HUES6 (cell line): ENCODE results near the gene ACSL3.
A peak's percentile ranks its signal among the peaks of the same experiment; 100 is the strongest.

Experiments used
- H3K27ac ChIP-seq: 2 replicates; pipeline ENCODE4 v1.7.0; 2013; ENCODE audit warnings: low read depth, mild to moderate bottlenecking, low read length, inconsistent platforms
- H3K27me3 ChIP-seq: 2 replicates; pipeline ENCODE4 v1.6.1; 2013; ENCODE audit warnings: low read length; ENCODE audit not compliant: control insufficient read depth, insufficient read depth
- H3K36me3 ChIP-seq: 2 replicates; pipeline ENCODE4 v1.6.1; 2013; ENCODE audit warnings: low read length; ENCODE audit not compliant: control insufficient read depth, insufficient read depth
- H3K4me1 ChIP-seq: 2 replicates; pipeline ENCODE4 v1.6.1; 2013; ENCODE audit warnings: low read length; ENCODE audit not compliant: control insufficient read depth, insufficient read depth
- H3K4me3 ChIP-seq: 2 replicates; pipeline ENCODE4 v1.5.1; 2013; ENCODE audit warnings: low read depth, low read length
- H3K9ac ChIP-seq: one replicate; pipeline ENCODE4 v1.6.1; 2013; ENCODE audit warnings: mild to moderate bottlenecking, low read length
- H3K9me3 ChIP-seq: 2 replicates; pipeline ENCODE4 v1.6.1; 2013; ENCODE audit warnings: low read depth, low read length; ENCODE audit not compliant: control insufficient read depth, insufficient read depth

ACSL3 gene

DNA sequence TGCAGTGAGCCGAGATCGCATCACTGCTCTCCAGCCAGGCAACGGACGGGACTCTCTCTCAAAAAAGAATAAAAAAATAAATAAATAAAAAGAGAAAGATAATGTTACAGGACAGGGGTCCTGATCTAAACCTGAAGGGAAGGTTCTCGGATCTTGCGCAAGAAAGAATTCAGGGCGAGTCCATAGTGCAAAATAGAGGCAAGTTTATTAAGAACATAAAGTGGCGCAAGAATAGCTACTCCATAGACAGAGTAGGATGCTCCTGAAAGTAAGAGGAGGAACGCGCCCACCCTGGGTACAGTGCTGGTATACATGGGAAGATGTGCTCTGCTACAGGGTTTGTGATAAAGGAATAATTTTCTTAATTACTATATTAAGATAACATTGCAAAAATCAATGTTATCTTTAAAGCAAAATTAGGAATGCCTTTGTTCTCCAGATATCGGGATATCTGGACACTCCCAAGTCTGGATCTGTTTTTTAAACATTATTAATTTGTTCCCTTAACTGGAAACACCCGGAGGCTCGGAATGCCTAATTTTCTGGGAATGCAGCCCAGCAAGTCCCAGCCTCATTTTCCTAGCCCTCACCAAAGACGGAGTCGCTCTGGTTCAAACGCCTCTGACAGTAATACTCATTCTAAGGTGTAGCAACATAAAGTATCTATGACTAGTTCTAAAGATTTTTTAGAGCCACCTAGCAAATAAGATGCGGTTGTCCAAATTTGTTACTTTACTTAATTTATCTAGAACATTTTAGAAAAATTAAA, 38.8 kb downstream of the ACSL3 start:
- no peaks in the 10 kb centered on the region for H3K27me3 ChIP-seq
- H3K27ac ChIP-seq, result no peak overlapping the region
- H3K36me3 ChIP-seq, result no peaks in the 10 kb centered on the region; the same call in 1 of the 2 replicates
- H3K4me1 ChIP-seq, result peaks cover 25% of the 10 kb centered on the region
- H3K9ac ChIP-seq, result no peak overlapping the region
- H3K4me3 ChIP-seq, result no peak overlapping the region
- H3K9me3 ChIP-seq, result no peaks in the 10 kb centered on the region

DNA sequence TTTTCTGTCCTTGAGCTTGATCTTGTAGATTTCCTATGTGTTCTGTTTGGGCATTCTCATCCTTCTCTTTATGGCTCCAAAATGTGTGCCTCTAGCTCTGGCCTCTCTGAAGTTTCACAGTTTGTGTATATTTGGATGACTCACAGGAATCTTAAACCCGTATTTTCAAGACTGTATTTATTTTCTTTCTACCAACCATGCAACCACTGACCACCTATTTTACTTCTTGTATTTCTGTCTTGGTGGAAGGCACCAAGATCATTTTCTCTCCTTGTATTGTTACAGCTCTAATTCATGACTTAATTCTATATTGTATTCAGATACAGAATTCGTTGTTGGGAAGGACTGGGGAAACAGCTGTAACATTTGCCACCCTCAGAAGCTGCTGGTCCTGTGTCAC, 39.5 kb downstream of the ACSL3 start:
- no peak overlapping the region for H3K27ac ChIP-seq
- no peak overlapping the region for H3K4me3 ChIP-seq
- no peak overlapping the region for H3K9ac ChIP-seq
- no peaks in the 10 kb centered on the region for H3K36me3 ChIP-seq
- H3K9me3 ChIP-seq, result no peaks in the 10 kb centered on the region
- peaks cover 27% of the 10 kb centered on the region for H3K4me1 ChIP-seq
- no peaks in the 10 kb centered on the region for H3K27me3 ChIP-seq

DNA sequence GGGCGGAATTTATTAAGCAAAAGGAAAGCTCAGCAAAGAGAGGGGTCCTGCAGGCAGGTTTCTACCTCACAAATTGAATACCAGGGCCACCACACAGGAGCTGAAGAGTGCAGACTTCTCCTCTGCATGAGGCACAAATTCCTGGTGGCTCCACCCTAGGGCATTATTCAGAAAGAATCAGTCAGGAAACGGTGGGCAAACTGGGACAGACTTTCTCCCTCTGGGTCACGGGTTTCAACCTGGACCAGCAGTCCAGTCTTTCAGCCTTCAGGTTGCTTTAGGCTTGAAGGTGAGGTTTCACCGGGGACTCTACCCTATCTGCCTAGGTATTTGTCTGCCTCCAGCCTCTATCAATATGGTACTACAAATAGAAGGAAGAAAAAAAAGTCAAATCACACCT, 41.8 kb downstream of the ACSL3 start:
- Histone ChIP-seq H3K9ac (no peak overlapping the region), H3K4me3 (no peak overlapping the region), H3K36me3 (no peaks in the 10 kb centered on the region), H3K27ac (no peak overlapping the region), H3K4me1 (peaks cover 39% of the 10 kb centered on the region), H3K9me3 (no peaks in the 10 kb centered on the region), H3K27me3 (no peaks in the 10 kb centered on the region)

DNA sequence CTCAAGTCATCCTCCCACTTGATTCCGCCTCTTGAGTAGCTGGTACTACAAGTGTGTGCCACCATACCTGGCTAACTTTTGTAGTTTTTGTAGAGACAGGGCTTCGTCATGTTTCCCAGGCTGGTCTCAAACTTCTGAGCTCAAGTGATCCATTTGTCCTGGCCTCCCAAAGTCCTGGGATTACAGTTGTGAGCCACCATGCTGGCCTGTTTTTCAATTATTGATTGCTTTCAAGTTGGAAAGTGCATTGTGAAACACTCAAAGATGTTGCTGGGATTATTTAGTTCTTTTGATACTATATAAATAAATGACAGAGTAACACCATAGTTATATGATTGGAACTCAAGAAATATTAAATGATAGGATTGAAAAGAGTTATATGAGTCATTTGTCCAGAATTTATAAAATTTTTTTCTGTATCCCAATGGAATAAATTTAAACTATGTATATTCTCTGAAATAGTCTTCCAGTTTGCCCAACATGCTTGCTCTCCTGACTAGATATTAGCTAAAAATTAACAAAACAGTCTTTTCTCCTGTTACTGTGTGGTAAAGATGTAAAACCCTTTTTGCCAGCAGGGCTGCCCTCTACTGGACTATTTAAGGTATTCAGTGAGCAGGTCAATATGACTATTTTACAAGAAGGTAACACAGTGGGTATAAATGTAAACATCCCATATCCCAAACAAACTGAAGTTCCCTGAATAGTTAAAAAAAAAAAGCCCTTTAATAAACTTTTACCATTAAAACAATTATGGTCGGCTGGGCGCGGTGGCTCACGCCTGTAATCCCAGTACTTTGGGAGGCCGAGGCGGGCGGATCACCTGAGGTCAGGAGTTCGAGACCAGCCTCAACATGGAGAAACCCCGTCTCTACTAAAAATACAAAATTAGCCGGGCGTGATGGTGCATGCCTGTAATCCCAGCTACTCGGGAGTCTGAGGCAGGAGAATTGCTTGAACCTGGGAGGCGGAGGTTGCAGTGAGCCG, 42.7 kb downstream of the ACSL3 start:
- Histone ChIP-seq H3K4me3 (no peak overlapping the region), H3K9ac (no peak overlapping the region), H3K4me1 (peaks cover 47% of the 10 kb centered on the region), H3K36me3 (no peaks in the 10 kb centered on the region), H3K27me3 (no peaks in the 10 kb centered on the region), H3K9me3 (no peaks in the 10 kb centered on the region), H3K27ac (no peak overlapping the region)

DNA sequence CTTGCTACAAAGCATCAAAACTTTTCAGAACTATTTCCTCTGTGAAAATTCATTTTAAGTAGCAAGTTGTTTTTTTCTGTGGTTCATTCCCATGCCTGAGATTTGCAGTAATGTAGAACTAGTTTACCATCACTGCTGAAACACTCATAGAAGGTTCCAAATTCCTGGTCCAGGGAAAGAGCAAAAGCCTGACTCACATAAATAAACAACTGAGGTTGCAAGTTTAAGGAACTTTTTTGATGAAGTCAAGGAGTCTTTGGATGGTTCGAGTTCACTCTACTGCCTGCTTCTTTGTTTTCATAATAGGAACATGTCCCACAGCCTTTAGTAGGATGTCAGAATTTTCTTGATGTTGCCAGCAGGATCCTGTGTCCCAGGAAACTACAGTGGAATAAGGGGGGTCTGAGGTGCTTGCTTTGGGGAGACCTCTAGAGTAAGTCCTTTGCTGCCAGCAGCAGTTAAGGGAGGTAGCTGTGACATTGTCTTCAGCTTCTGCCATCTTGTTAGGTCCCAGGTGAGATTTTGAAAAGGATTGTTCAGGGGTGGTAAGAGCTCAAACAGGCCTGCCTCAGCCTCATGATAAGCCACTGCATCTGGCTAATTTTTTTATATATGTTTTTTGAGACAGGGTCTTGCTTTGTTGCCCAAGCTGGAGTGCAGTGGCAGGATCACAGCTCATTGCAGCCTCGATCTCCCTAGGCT, 43.9 kb downstream of the ACSL3 start:
- H3K27ac ChIP-seq, result no peak overlapping the region
- no peaks in the 10 kb centered on the region for H3K27me3 ChIP-seq
- no peak overlapping the region for H3K9ac ChIP-seq
- H3K4me1 ChIP-seq, result peaks cover 50% of the 10 kb centered on the region
- H3K9me3 ChIP-seq, result no peaks in the 10 kb centered on the region
- no peak overlapping the region for H3K4me3 ChIP-seq
- peaks cover 10% of the 10 kb centered on the region for H3K36me3 ChIP-seq

DNA sequence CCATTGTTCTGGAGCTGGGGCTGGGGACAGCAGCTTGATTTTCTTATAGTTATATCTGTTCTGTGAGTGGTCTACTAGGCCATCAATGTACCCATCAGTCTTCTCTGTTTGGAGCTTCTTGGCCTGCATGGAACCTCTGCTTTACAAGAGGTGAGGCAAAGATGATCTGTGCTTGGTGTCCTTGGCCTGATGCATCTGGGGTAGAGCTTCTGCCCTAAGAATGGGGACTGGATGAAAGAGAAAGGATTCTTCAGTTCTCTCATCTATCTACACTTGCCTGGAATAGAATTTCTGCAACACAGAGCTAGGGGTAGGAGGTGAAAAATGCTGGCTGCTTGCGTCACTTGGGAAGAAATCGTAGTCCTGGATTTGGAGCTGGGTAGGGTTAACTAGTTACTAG, 46.2 kb downstream of the ACSL3 start:
- Histone ChIP-seq H3K4me3 (no peak overlapping the region), H3K9ac (no peak overlapping the region), H3K27me3 (no peaks in the 10 kb centered on the region), H3K36me3 (peaks cover 20% of the 10 kb centered on the region), H3K4me1 (peaks cover 38% of the 10 kb centered on the region), H3K9me3 (no peaks in the 10 kb centered on the region), H3K27ac (0 out of 2 replicates have a peak overlapping the region, but pooled peaks have one; percentile 13)

DNA sequence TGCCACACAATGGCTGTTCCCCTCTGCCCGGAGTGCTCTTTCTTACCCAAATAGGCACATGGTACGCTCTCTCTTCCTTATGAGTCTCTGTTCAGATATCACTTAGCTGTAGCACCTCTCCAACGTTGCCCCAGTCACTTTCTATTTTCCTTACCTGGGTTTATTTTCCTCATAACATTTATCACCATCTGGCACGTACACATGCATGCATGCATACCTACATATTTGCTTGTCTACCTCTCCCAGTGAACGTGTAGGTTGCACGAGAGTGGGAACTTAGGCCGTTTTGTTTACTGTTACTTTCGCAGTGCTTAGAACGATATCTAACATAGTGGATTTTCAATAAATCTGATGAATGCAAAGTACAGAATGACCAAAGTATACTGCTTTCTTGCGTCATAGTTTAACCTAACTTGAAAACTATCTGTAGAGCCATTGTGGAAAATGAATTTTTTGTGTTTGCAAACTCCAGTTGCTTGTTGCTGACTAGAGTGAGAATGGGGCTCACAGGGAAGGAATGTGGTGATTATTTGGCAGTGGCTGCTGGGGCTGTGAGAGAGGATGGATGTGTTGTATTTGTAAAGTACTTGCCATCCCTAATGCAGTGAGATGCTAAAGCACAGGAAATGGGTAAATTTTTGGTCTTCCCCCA, 47.1 kb downstream of the ACSL3 start:
- peaks cover 32% of the 10 kb centered on the region for H3K4me1 ChIP-seq
- no peaks in the 10 kb centered on the region for H3K9me3 ChIP-seq
- peak overlapping the region; percentile 8 for H3K9ac ChIP-seq
- no peaks in the 10 kb centered on the region for H3K27me3 ChIP-seq
- H3K27ac ChIP-seq, result 0 out of 2 replicates have a peak overlapping the region, but pooled peaks have one; percentile 27
- H3K36me3 ChIP-seq, result peaks cover 20% of the 10 kb centered on the region
- H3K4me3 ChIP-seq, result no peak overlapping the region

DNA sequence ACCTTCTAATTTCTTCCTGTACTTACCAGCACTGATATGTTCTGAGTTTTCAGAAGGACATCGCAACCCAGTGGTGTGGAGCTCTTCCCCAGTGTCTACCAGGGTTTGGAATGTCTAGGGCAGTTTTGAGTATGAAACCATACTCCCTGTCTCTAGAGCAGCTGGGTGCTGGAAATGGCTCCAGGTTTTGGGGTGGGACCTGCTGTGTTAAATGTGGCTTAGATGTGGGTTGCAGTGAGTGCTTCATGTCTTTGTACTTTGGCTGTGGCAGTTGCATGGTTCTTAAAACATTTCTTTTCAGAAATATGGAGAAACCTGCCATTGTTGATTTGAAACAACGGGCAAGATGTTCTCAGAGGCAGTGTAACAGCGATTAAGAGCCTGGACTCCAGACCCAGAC, 48.5 kb downstream of the ACSL3 start:
- no peak overlapping the region for H3K27ac ChIP-seq
- peaks cover 32% of the 10 kb centered on the region for H3K4me1 ChIP-seq
- no peaks in the 10 kb centered on the region for H3K27me3 ChIP-seq
- peaks cover 20% of the 10 kb centered on the region for H3K36me3 ChIP-seq
- no peak overlapping the region for H3K4me3 ChIP-seq
- H3K9ac ChIP-seq, result no peak overlapping the region
- H3K9me3 ChIP-seq, result no peaks in the 10 kb centered on the region

DNA sequence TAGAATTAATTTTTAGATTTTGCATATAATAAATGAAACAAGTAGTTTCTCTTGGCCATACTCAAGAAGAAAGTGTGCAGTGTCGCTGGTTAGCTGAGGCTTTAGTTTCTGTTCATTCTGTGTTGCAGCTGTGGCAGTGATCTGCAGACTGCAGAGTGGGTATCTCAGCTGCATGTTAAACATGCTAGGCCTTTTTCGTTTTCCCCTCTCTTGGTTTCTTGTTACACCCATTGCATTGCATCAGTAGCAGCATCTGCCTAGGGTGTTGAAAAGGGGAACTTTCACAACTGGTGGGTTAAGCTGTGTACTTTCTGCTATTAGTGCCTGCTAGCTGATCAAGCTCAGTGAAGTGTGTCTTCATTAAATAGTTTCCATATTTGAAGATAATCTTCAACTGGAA, 51.3 kb downstream of the ACSL3 start:
- Histone ChIP-seq H3K4me1 (peaks cover 32% of the 10 kb centered on the region), H3K27me3 (no peaks in the 10 kb centered on the region), H3K36me3 (peaks cover 25% of the 10 kb centered on the region), H3K27ac (no peak overlapping the region; the same call in 1 of the 2 replicates), H3K9me3 (no peaks in the 10 kb centered on the region), H3K9ac (no peak overlapping the region), H3K4me3 (no peak overlapping the region)

DNA sequence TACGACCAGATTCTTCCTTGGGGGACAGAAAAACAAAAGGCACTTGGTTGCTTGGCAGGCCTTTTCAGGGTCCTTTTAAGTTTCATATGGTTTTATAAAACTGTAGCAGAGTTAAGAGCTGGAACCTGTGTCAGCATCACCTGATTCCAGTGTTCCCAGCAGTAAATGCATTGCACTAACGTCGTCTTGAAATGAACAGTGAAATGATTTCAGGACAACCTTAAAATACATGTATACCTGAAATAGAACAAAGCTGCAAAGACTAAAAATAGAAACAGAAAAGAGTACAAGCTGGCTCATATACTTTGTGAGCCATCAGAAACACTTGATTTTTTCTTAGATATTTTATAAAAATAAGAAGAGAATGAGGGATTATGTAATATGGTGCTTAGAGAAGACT, 51.9 kb downstream of the ACSL3 start:
- H3K9ac ChIP-seq, result no peak overlapping the region
- no peaks in the 10 kb centered on the region for H3K27me3 ChIP-seq
- no peaks in the 10 kb centered on the region for H3K9me3 ChIP-seq
- peaks cover 27% of the 10 kb centered on the region for H3K36me3 ChIP-seq
- H3K4me3 ChIP-seq, result no peak overlapping the region
- no peak overlapping the region for H3K27ac ChIP-seq
- H3K4me1 ChIP-seq, result peaks cover 29% of the 10 kb centered on the region
